Neuronal stem cell (in vitro differentiated cells): Measurements from ENCODE around the gene MZT2A.
"Not testable (repeated sequence)": the region's sequence is repeated elsewhere in the genome, so short reads cannot be mapped to it uniquely, and the experiment has no call there.

Source experiments
- DNase-seq: peaks from one replicate; pipeline ENCODE4 v3.0.0-alpha.2; 2013; ENCODE audit warnings: low spot score
- H2AFZ ChIP-seq: one replicate; pipeline ENCODE4 v1.6.1; 2013; ENCODE audit warnings: mild to moderate bottlenecking, low read length, inconsistent platforms
- H2AK5ac ChIP-seq: 2 replicates; pipeline ENCODE4 v1.6.1; 2013; ENCODE audit warnings: low read depth, mild to moderate bottlenecking, inconsistent platforms, low read length, moderate library complexity, mixed read lengths
- H2BK120ac ChIP-seq: 2 replicates; pipeline ENCODE4 v1.6.1; 2013; ENCODE audit warnings: low read depth, mild to moderate bottlenecking, inconsistent platforms, low read length, moderate library complexity, mixed read lengths
- H2BK12ac ChIP-seq: one replicate; pipeline ENCODE4 v1.6.1; 2013; ENCODE audit warnings: low read length, inconsistent platforms
- H2BK15ac ChIP-seq: 2 replicates; pipeline ENCODE4 v1.6.1; 2013; ENCODE audit warnings: mild to moderate bottlenecking, low read length, inconsistent platforms, mixed read lengths
- H2BK5ac ChIP-seq: one replicate; pipeline ENCODE4 v1.6.1; 2013; ENCODE audit warnings: inconsistent platforms, mild to moderate bottlenecking, low read length, moderate library complexity
- H3K14ac ChIP-seq: one replicate; pipeline ENCODE4 v1.6.1; 2013; ENCODE audit warnings: low read length, inconsistent platforms
- H3K18ac ChIP-seq: 2 replicates; pipeline ENCODE4 v1.6.1; 2013; ENCODE audit warnings: low read length, inconsistent platforms
- H3K23ac ChIP-seq: 2 replicates; pipeline ENCODE4 v1.6.1; 2013; ENCODE audit warnings: low read depth, mild to moderate bottlenecking, mixed read lengths, low read length, inconsistent platforms; ENCODE audit not compliant: poor library complexity
- H3K27ac ChIP-seq: replicated peaks from 3 replicates; pipeline ENCODE4 v1.5.1; 2013; ENCODE audit warnings: low read length, inconsistent platforms
- H3K27me3 ChIP-seq, 3 experiments: 2 replicates each; pipeline ENCODE4 v1.6.1; 2013; ENCODE audit warnings: low read length in 3 of 3, mild to moderate bottlenecking in 2 of 3, inconsistent platforms in 1 of 3, low read depth in 1 of 3, mixed read lengths in 1 of 3, moderate library complexity in 1 of 3; ENCODE audit not compliant: control insufficient read depth in 3 of 3, insufficient read depth in 3 of 3
- H3K36me3 ChIP-seq, 2 donors: replicated peaks in 1 of 2; 2 replicates each; pipeline ENCODE4 v1.6.1; 2013; ENCODE audit warnings: low read length in 2 of 2; ENCODE audit not compliant: control insufficient read depth in 2 of 2, insufficient read depth in 2 of 2
- H3K4ac ChIP-seq: 2 replicates; pipeline ENCODE4 v1.6.1; 2013; ENCODE audit warnings: inconsistent platforms, mild to moderate bottlenecking, low read length, moderate library complexity
- H3K4me1 ChIP-seq, 2 donors: 1 replicate in 1 of 2; 2 replicates in 1 of 2; pipeline ENCODE4 v1.6.1; 2013; ENCODE audit warnings: low read length in 2 of 2, low read depth in 1 of 2; ENCODE audit not compliant: control insufficient read depth in 2 of 2, insufficient read depth in 1 of 2
- H3K4me2 ChIP-seq: one replicate; pipeline ENCODE4 v1.6.1; 2013; ENCODE audit warnings: mild to moderate bottlenecking, low read length, inconsistent platforms; ENCODE audit not compliant: insufficient read depth, poor library complexity, severe bottlenecking
- H3K4me3 ChIP-seq, 2 donors: 2 replicates each; pipeline ENCODE4 v1.5.1; 2013; ENCODE audit warnings: low read length in 2 of 2, mild to moderate bottlenecking in 2 of 2, inconsistent platforms in 1 of 2, moderate library complexity in 1 of 2
- H3K79me1 ChIP-seq: one replicate; pipeline ENCODE4 v1.6.1; 2013; ENCODE audit warnings: low read depth, mild to moderate bottlenecking, inconsistent platforms, low read length, moderate library complexity
- H3K9ac ChIP-seq: one replicate; pipeline ENCODE4 v1.6.1; 2013; ENCODE audit warnings: mild to moderate bottlenecking, low read depth, low read length, inconsistent platforms; ENCODE audit not compliant: poor library complexity
- H3K9me3 ChIP-seq, 2 donors: replicated peaks in 1 of 2; 2 replicates each; pipeline versions ENCODE3 to v1.6.1; 2013; ENCODE audit warnings: low read length in 2 of 2, mild to moderate bottlenecking in 2 of 2, inconsistent platforms in 1 of 2, low read depth in 1 of 2, mixed read lengths in 1 of 2, moderate library complexity in 1 of 2; ENCODE audit not compliant: control insufficient read depth in 2 of 2, insufficient read depth in 1 of 2
- H4K8ac ChIP-seq: one replicate; pipeline ENCODE4 v1.6.1; 2013; ENCODE audit warnings: low read depth, mild to moderate bottlenecking, inconsistent platforms, low read length, moderate library complexity
- H4K91ac ChIP-seq: one replicate; pipeline ENCODE4 v1.6.1; 2013; ENCODE audit warnings: low read length, low read depth, mild to moderate bottlenecking, inconsistent platforms; ENCODE audit not compliant: poor library complexity
- WGBS, 2 donors: extraction: QIAGEN DNeasy Blood & Tissue Kit; methylation state at CpG; one replicate each; pipeline ENCODE4 v1.1.7; 2013; ENCODE audit warnings: missing lambda C conversion rate in 2 of 2, mixed read lengths in 1 of 2; ENCODE audit not compliant: insufficient read length in 2 of 2, insufficient replicate concordance in 1 of 2; ENCODE audit errors: extremely low coverage in 2 of 2; 5-methylcytosine and 5-hydroxymethylcytosine counted together

MZT2A gene

GRCh38 chr2:131445515-131445797 lies 46.7 kb downstream of the MZT2A start:
- H3K36me3 ChIP-seq, H2AK5ac ChIP-seq, H3K27me3 ChIP-seq, DNase-seq, H2BK15ac ChIP-seq, H4K91ac ChIP-seq, H2AFZ ChIP-seq, H3K14ac ChIP-seq, H2BK120ac ChIP-seq, H3K18ac ChIP-seq, H2BK12ac ChIP-seq, H3K4me3 ChIP-seq, H3K9me3 ChIP-seq, H3K23ac ChIP-seq, H3K4ac ChIP-seq, H2BK5ac ChIP-seq, H3K79me1 ChIP-seq, H3K4me2 ChIP-seq, H3K27ac ChIP-seq, H3K4me1 ChIP-seq, H4K8ac ChIP-seq, H3K9ac ChIP-seq: not testable (repeated sequence)
- no CpG with 5 or more reads among the region's 21 CpGs for WGBS, 2 donors

- not testable (repeated sequence) for H3K23ac ChIP-seq, H3K9ac ChIP-seq, H2BK120ac ChIP-seq, H3K4me2 ChIP-seq, H3K14ac ChIP-seq, H4K8ac ChIP-seq, H3K27me3 ChIP-seq, H4K91ac ChIP-seq, H3K9me3 ChIP-seq, H3K4me3 ChIP-seq, H3K27ac ChIP-seq, H2BK12ac ChIP-seq, H3K36me3 ChIP-seq, H2BK15ac ChIP-seq, H3K4ac ChIP-seq, H3K79me1 ChIP-seq, H2AFZ ChIP-seq, DNase-seq, H2AK5ac ChIP-seq, H3K18ac ChIP-seq, H2BK5ac ChIP-seq, H3K4me1 ChIP-seq
- WGBS, 2 donors, result no CpG with 5 or more reads among the region's 90 CpGs
These were observed 47.3 kb downstream of the MZT2A start for GRCh38 chr2:131444736-131445514.

- not testable (repeated sequence) for H2BK5ac ChIP-seq, H3K36me3 ChIP-seq, DNase-seq, H2BK120ac ChIP-seq, H3K9me3 ChIP-seq, H3K14ac ChIP-seq, H2AK5ac ChIP-seq, H4K8ac ChIP-seq, H3K23ac ChIP-seq, H3K4me3 ChIP-seq, H3K79me1 ChIP-seq, H2BK15ac ChIP-seq, H3K4me2 ChIP-seq, H3K18ac ChIP-seq, H4K91ac ChIP-seq, H2AFZ ChIP-seq, H3K27ac ChIP-seq, H3K27me3 ChIP-seq, H3K4ac ChIP-seq, H3K9ac ChIP-seq, H2BK12ac ChIP-seq, H3K4me1 ChIP-seq
- WGBS, 2 donors, result no CpG with 5 or more reads among the region's 7 CpGs
These were observed 51.3 kb downstream of the MZT2A start for GRCh38 chr2:131440742-131441468.
